ENCODE results near the gene EGLN1.

Gene EGLN1

DNA sequence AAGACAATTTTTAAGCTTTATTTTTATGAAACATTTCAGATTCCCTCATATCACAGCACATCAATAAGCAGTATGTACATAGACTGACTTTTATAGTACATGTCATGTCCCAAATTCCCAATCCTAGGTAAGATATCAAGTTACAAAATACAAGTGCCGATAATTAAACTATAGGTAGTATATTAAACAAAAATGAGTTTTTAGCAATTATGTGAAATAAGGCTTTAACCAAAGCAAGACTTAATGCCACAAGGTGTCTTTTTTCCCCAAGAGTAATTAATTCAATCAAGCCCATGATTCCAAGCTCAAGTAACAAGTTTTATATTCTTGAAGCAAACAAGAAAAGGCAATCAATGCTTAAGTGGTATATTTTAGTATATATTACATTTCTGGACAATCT lies 89.3 kb downstream of the EGLN1 start:
- H3K4me3 ChIP-seq (ENCODE audit: low read depth, low read length), result peak overlapping the region; percentile 97
- TF ChIP-seq MAX (IDR thresholded peaks at IDR 0.05; ENCODE audit: low read depth, low read length), result no peak
- no peak for TF ChIP-seq CTCF (IDR thresholded peaks at IDR 0.05; ENCODE audit: low read depth, low read length)
- no peak for TF ChIP-seq POLR2A (IDR thresholded peaks at IDR 0.05; ENCODE audit: extremely low read depth, insufficient read length)
- no peak for TF ChIP-seq MYC (IDR thresholded peaks at IDR 0.05; ENCODE audit: low read depth, low read length)
- no peak for DNase-seq (ENCODE audit: low read depth)

- no peak for DNase-seq (ENCODE audit: low read depth)
- H3K4me3 ChIP-seq (ENCODE audit: low read depth, low read length), result no peak overlapping the region
- no peak for TF ChIP-seq POLR2A (IDR thresholded peaks at IDR 0.05; ENCODE audit: extremely low read depth, insufficient read length)
- no peak for TF ChIP-seq CTCF (IDR thresholded peaks at IDR 0.05; ENCODE audit: low read depth, low read length)
- TF ChIP-seq MYC (IDR thresholded peaks at IDR 0.05; ENCODE audit: low read depth, low read length), result no peak
- no peak for TF ChIP-seq MAX (IDR thresholded peaks at IDR 0.05; ENCODE audit: low read depth, low read length)
Measured at GRCh38 chr1:231329483-231329882, 92.6 kb downstream of the EGLN1 start.

- no peak for DNase-seq (ENCODE audit: low read depth)
- no peak overlapping the region for H3K4me3 ChIP-seq (ENCODE audit: low read depth, low read length)
- TF ChIP-seq MYC (IDR thresholded peaks at IDR 0.05; ENCODE audit: low read depth, low read length) (no peak), MAX (IDR thresholded peaks at IDR 0.05; ENCODE audit: low read depth, low read length) (no peak), CTCF (IDR thresholded peaks at IDR 0.05; ENCODE audit: low read depth, low read length) (no peak), POLR2A (IDR thresholded peaks at IDR 0.05; ENCODE audit: extremely low read depth, insufficient read length) (no peak)
Measured at GRCh38 chr1:231327617-231328016, 94.5 kb downstream of the EGLN1 start.

DNA sequence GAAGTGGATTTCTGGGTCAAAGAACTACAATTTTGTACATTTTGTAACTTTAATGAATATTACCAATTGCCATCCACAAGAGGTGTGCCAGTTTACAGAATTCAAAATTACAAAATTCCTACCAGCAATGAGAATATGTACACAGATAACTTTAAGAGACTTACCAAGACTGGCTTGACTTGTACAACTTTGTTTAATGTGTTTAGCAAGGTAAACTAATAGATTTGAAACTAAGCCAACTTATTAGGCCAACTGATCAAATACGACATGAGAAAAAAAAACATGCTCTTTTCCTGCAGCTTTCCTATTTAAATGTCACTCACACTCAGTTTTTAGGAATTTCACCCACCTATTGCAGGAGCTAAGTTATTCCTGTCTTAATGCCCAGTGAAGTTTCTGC lies 95.8 kb downstream of the EGLN1 start:
- TF ChIP-seq MYC (IDR thresholded peaks at IDR 0.05; ENCODE audit: low read depth, low read length) (no peak), CTCF (IDR thresholded peaks at IDR 0.05; ENCODE audit: low read depth, low read length) (no peak), POLR2A (IDR thresholded peaks at IDR 0.05; ENCODE audit: extremely low read depth, insufficient read length) (no peak), MAX (IDR thresholded peaks at IDR 0.05; ENCODE audit: low read depth, low read length) (no peak)
- H3K4me3 ChIP-seq (ENCODE audit: low read depth, low read length), result no peak overlapping the region
- no peak for DNase-seq (ENCODE audit: low read depth)

GRCh38 chr1:231324660-231325059 lies 97.4 kb downstream of the EGLN1 start:
- TF ChIP-seq POLR2A (IDR thresholded peaks at IDR 0.05; ENCODE audit: extremely low read depth, insufficient read length), result no peak
- TF ChIP-seq MYC (IDR thresholded peaks at IDR 0.05; ENCODE audit: low read depth, low read length), result no peak
- no peak for TF ChIP-seq CTCF (IDR thresholded peaks at IDR 0.05; ENCODE audit: low read depth, low read length)
- no peak for TF ChIP-seq MAX (IDR thresholded peaks at IDR 0.05; ENCODE audit: low read depth, low read length)
- no peak for DNase-seq (ENCODE audit: low read depth)
- H3K4me3 ChIP-seq (ENCODE audit: low read depth, low read length), result no peak overlapping the region
